ENCODE results near the gene FYCO1. TPM values are rescaled to one million over a fixed set of nuclear protein-coding genes. Genes with fewer than 3 reads are reported as not detected.

Gene FYCO1
- total and polyA plus RNA-seq, 2 of the 13 experiments (the other 11 are each of a cell fraction or from before 2014, with no cell fraction given), result 2.7 to 4.2 TPM

DNA sequence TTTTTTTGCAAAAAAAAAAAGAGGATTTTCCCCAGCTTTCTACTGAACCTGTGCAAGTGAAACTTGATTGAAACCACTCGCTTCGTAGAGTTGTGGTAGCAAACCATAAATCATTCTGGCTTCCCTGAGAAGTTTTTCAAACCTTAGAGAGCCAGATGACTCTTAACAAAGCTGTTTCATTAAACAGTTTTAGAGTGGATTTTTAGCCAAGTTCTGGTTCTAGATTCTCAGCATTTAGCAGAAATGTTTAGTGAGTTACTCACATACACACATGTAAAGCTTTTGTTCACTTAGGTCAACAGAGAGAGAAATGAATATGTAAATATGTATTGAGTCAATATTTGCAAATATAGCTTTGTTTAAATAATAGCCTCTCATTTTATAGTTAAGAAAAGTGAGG is 127.4 kb downstream of the FYCO1 start (continued):
- TF ChIP-seq HMGA1 (CRISPR knock-in tag; conservative IDR thresholded peaks at IDR 0.05), result no peak
- TF ChIP-seq TBL1XR1 (IDR thresholded peaks at IDR 0.05; ENCODE audit: borderline replicate concordance, low read length, partially characterized antibody), result no peak
- no peak for TF ChIP-seq RNF2 (conservative IDR thresholded peaks at IDR 0.05; ENCODE audit: low read depth)
- TF ChIP-seq, protein P1, sequence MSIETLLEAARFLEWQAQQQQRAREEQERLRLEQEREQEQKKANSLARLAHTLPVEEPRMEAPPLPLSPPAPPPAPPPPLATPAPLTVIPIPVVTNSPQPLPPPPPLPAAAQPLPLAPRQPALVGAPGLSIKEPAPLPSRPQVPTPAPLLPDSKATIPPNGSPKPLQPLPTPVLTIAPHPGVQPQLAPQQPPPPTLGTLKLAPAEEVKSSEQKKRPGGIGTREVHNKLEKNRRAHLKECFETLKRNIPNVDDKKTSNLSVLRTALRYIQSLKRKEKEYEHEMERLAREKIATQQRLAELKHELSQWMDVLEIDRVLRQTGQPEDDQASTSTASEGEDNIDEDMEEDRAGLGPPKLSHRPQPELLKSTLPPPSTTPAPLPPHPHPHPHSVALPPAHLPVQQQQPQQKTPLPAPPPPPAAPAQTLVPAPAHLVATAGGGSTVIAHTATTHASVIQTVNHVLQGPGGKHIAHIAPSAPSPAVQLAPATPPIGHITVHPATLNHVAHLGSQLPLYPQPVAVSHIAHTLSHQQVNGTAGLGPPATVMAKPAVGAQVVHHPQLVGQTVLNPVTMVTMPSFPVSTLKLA (IDR thresholded peaks at IDR 0.05), result no peak
- TF ChIP-seq MIXL1 (CRISPR knock-in tag; IDR thresholded peaks at IDR 0.05), result no peak
- TF ChIP-seq ZNF790 (CRISPR knock-in tag; IDR thresholded peaks at IDR 0.05; ENCODE audit: borderline replicate concordance), result no peak
- no peak for TF ChIP-seq KDM1A (CRISPR knock-in tag; IDR thresholded peaks at IDR 0.05)
- TF ChIP-seq KAT2B (IDR thresholded peaks at IDR 0.05; ENCODE audit: borderline replicate concordance, low read depth, low read length), result no peak
- no peak for TF ChIP-seq RFXAP (CRISPR knock-in tag; IDR thresholded peaks at IDR 0.05; ENCODE audit: borderline replicate concordance)
- TF ChIP-seq, protein P2, sequence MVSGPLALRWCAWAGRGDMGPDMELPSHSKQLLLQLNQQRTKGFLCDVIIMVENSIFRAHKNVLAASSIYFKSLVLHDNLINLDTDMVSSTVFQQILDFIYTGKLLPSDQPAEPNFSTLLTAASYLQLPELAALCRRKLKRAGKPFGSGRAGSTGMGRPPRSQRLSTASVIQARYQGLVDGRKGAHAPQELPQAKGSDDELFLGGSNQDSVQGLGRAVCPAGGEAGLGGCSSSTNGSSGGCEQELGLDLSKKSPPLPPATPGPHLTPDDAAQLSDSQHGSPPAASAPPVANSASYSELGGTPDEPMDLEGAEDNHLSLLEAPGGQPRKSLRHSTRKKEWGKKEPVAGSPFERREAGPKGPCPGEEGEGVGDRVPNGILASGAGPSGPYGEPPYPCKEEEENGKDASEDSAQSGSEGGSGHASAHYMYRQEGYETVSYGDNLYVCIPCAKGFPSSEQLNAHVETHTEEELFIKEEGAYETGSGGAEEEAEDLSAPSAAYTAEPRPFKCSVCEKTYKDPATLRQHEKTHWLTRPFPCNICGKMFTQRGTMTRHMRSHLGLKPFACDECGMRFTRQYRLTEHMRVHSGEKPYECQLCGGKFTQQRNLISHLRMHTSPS (CRISPR knock-in tag; IDR thresholded peaks at IDR 0.05; ENCODE audit: low read depth), result no peak
- TF ChIP-seq TBX3 (IDR thresholded peaks at IDR 0.05; ENCODE audit: borderline replicate concordance), result no peak

Small RNA genes within 50 kb of the gene (small RNA-seq; reads per million reads assigned to genes)
- 0 reads per million in 3 experiments for gene RF00019 (ENCODE audit: insufficient read depth in 2 of 3, insufficient read length in 3 of 3, low read depth in 2 of 3, low replicate concordance in 1 of 3)

Other genes with a start within 250 kb of the FYCO1 start
- gene SLC6A20, start 199.3 kb downstream of the FYCO1 start, total RNA-seq (2016; rRNA removed; fragmentation: Illumina TruSeq; extraction: Trizol), result not detected in 2 replicates
- 0.04 TPM in 1 of 2 replicates, not detected in the other for gene SLC6A20, start 199.3 kb downstream of the FYCO1 start, polyA plus RNA-seq (2011; rRNA removed)
- 16.6 and 27.3 TPM in 2 replicates for gene LZTFL1, start 153.7 kb downstream of the FYCO1 start, total RNA-seq (2016; rRNA removed; fragmentation: Illumina TruSeq; extraction: Trizol)
- gene LZTFL1, start 153.7 kb downstream of the FYCO1 start, polyA plus RNA-seq (2011; rRNA removed), result 14.6 and 17.2 TPM in 2 replicates
- gene CCR9, start 109.3 kb downstream of the FYCO1 start, total RNA-seq (2016; rRNA removed; fragmentation: Illumina TruSeq; extraction: Trizol), result not detected in 2 replicates
- not detected in 2 replicates for gene CCR9, start 109.3 kb downstream of the FYCO1 start, polyA plus RNA-seq (2011; rRNA removed)
- gene CXCR6, start 52.4 kb downstream of the FYCO1 start, total RNA-seq (2016; rRNA removed; fragmentation: Illumina TruSeq; extraction: Trizol), result not detected in 2 replicates
- gene CXCR6, start 52.4 kb downstream of the FYCO1 start, polyA plus RNA-seq (2011; rRNA removed), result not detected in 2 replicates
- gene XCR1, start 31.7 kb upstream of the FYCO1 start, total RNA-seq (2016; rRNA removed; fragmentation: Illumina TruSeq; extraction: Trizol), result not detected in 2 replicates
- not detected in 2 replicates for gene XCR1, start 31.7 kb upstream of the FYCO1 start, polyA plus RNA-seq (2011; rRNA removed)
- gene CCR1, start 212.5 kb upstream of the FYCO1 start, total RNA-seq (2016; rRNA removed; fragmentation: Illumina TruSeq; extraction: Trizol), result not detected in 2 replicates
- not detected in 2 replicates for gene CCR1, start 212.5 kb upstream of the FYCO1 start, polyA plus RNA-seq (2011; rRNA removed)
- not detected in 2 replicates for gene CCR3, start 246.6 kb upstream of the FYCO1 start, total RNA-seq (2016; rRNA removed; fragmentation: Illumina TruSeq; extraction: Trizol)
- gene CCR3, start 246.6 kb upstream of the FYCO1 start, polyA plus RNA-seq (2011; rRNA removed), result not detected in 2 replicates

Measured in HepG2 (cell line).